ENCODE measurements around the gene LRRC45.
A peak's percentile ranks its signal among the peaks of the same experiment; 100 is the strongest.

Gene LRRC45

GRCh38 chr17:82061047-82061925 is 38.2 kb downstream of the LRRC45 start:
- DNase-seq: no peak

GRCh38 chr17:82062076-82062983 is 39.2 kb downstream of the LRRC45 start:
- no peak for DNase-seq

GRCh38 chr17:82062984-82063368 is 39.9 kb downstream of the LRRC45 start:
- no peak for DNase-seq

GRCh38 chr17:82063424-82064415 is 40.6 kb downstream of the LRRC45 start:
- DNase-seq: no peak

GRCh38 chr17:82064433-82065192 is 41.5 kb downstream of the LRRC45 start:
- no peak for DNase-seq

DNA sequence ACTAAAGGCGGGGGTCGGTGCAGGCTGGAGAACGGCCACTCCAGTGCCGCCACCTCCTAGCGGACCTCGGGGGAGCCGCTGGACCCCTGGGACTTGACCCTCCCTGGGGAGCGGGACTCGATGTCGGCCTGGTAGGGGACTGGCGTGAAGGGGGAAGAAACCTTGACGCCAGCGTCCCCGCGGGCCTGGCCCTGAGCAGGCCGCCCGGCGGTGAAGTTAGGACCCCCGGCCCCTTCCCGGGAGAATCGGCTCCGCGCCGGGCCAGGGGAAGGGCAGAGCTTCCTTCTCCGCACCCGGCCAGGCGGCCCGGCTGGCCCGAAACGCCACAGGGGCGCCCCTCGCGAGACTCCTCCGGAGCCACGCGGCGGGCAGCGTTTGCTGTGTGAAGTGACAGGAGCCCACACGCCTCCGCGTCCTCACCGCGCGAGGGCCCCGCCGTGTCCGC is 42.1 kb downstream of the LRRC45 start:
- no peak for DNase-seq

DNA sequence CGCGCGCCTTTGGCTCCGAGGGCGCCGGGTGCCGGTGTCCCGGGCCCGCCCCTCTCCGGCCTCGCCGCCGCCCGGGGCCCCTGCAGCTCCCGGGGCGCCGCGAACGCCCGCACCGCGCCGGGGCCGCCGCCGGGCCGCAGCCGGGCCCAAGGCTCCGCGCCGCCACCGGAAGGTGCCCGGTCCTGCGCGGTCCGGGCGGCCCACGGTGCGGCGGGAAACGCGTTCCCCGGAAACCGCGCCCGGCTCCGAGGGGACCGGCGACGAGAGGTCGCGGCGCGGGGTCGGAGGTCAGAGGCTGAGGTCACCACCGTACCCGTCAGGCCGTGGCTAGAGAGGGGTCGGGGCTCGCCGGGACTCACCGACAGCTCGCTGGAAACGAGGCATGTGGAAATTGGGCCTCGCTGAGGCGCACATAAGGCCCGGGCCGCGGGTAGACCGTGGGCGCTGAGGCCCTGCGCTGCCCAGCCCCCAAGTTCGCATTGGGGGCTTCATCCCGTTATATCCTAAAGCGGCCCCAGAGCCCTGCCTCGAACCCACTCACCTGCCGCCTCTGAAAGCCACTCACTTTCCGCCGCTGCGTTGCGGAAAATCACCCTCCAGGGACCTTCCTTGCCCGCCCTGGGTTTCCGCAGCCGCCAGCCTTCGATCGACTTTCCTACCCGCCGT is 42.7 kb downstream of the LRRC45 start, which contains the start of gene DUS1L:
DUS1L (minus strand) TSS at position 167 of the 666 bp plus-strand sequence. CDS start 745 bp downstream, outside the sequence.
- peak in 35 of 56 donors; percentile 5 to 69 (median 36) for DNase-seq

DNA sequence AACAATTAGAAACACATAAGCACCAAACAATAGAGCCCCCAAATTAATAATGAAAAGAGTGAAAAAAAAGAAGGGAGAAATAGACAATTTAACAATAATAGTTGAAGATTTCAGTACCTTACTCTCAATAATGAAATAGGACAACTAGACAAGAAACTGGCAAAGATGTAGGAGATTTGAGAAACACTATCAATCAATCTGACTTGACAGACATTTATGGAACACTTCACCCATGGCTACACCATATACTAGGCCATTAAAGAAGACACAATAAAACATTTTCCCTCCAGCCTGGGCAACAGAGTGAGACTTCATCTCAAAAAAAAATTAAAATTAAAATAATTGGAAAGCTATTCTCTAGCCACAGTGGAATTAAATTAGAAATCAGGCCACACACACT is 47.5 kb downstream of the LRRC45 start:
- DNase-seq: no peak

GRCh38 chr17:82072827-82073226 is 49.7 kb downstream of the LRRC45 start:
- DNase-seq: no peak

DNA sequence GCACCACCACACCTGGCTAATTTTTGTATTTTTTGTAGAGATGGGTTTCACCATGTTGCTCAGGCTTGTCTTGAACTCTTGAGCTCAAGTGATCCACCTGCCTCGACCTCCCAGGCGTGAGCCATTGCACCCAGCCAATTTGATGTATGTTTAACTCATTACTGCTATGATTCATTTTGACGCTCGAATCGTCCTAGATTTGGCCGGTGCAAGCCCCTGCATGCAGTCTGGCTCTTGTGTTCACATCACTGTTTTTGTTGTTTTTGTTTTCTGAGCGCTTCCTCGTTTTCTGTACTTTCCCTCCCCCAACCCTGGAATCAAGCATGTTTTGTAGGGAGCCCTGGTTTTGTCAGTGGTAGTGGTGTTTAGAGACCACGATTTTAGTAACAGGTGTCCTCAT is 50.3 kb downstream of the LRRC45 start:
- no peak for DNase-seq

DNA sequence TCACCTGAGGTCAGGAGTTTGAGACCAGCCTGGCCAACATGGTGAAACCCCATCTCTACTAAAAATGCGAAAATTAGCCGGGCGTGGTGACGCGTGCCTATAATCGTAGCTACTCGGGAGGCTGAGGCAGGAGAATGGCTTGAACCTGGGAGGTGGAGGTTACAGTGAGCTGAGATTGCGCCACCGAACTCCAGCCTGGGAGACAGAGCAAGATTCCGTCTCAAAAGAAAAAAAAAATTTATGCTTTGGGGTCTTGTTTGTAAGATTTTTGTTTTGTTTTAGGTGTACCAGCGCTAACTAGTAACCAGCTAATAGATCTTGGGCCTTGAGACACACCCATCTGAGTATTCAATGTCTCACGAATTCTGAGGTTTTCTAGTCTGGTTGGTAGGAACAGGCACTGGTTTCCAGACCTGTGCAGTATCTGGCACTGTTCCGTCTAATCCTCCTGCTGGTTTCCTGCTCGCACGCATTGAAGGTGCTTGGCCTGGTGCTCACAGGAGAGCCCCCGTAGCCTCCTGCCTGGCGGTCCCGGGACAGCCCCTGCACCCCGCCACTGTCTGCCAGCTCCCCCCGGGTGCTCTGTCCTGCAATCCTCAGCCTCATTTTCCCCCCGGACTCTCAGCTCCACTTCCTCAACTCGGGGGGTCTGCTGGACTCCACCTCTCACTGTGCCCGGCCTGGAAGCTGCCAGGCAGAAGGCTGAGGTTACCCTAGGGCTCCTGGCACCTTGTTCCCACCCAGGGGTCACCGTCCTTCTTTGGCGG is 53.1 kb downstream of the LRRC45 start:
- no peak for DNase-seq

GRCh38 chr17:82076785-82077591 is 53.9 kb downstream of the LRRC45 start:
- no peak for DNase-seq

DNA sequence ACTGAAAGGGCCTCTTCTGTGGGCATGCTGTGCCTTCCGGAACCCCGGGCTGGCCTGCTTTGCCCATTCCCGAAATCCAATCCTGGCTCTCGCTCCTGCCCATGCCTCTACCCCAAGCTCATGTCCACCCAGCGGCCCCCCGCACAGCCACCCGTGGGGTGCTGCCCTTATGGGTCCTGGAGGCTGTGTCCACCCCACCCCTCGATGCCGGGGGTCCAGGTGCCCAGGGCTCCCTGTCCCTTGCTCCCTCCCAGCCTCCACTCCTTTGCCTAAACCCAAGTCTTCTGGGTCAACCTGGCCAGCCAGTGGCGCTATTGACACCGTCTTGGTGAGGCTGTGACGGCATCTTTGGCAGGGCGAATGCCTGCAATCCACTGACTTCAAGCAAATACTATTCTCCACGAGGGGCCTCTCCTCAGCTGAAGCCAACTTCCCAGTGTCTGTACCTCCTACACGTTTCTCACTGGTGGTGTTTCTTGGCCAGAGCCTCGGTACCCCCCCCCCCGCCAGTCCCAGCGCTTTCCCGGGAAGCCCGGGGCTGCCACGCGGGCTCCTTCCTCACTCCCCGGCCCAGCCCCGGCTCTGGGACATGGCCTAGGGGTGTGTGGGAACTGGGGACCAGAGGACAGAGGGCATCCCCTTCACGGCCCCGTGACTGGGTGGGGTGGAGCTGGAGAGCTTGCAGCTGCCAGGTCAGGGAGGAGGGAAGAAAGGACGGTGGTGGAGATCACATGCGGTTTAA is 54.7 kb downstream of the LRRC45 start:
- peak in 11 of 56 donors; percentile 5 to 47 (median 34) for DNase-seq

DNA sequence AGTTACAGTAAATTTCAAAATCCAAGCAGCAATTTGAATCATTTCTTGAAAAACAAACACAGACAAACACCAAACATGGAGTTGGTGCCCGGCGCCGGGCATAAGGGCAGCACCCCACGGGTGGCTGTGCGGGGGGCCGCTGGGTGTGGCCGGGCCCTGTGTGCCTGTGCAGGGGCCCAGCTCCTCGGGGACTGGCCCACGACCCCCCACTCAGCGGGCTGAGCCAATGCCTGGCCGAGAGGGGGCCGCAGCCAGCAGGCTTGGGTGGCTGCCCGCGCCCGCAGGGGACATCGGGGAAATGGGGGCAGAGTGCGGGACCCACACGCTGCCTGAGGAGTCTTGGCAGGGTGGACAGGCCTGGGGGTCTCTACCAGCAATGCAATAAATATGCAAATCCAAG is 55.3 kb downstream of the LRRC45 start:
- no peak for DNase-seq

DNA sequence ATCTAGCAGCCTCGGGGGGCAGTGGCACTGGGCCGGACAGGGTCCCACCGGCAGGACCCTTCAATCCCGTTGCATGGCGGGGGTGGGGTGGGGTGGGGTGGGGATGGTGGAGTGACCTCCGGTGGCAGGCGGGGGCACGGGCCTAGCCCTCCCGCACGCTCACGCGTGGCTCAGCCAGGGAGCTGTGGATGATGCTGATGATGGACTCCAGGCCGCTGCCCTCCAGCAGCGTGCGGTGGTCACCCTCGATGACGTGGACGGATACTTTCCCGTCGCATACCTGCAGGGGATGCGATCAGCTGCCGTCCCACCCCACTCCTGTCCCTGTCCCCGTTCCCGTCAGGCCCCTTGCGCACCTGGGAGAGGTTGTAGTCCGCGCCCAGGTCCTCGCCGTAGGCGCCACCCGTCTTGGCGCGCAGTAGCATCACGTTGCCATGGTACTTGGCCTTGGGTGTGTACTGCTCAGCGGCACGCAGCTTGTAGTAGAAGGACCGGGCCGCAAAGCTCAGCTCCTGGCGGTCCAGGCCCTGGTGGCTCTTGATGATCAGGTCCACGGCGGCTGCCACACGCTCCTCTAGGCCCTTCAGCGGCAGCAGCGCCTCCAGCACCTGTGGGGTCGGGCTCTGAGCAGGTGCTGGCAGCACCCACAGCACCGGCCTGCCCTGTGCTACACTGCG is 56.0 kb downstream of the LRRC45 start:
- DNase-seq: no peak

GRCh38 chr17:82080048-82080788 is 57.1 kb downstream of the LRRC45 start:
- no peak for DNase-seq

All from amygdala (tissue), 56 donors.